Liver (tissue), 3 donors: ENCODE results near the gene TUBB1.

ENCODE experiments used
- EGR1 ChIP-seq, 2 donors: IDR thresholded peaks; 2 replicates each; pipeline ENCODE4 v1.6.1; 2016 to 2018; ENCODE audit warnings: antibody characterized with exemption in 2 of 2, low read depth in 2 of 2
- HNF4G ChIP-seq: IDR thresholded peaks from 2 replicates; pipeline ENCODE4 v1.6.1; 2016; ENCODE audit warnings: antibody characterized with exemption
- JUND ChIP-seq, 2 donors: IDR thresholded peaks; 2 replicates each; pipeline ENCODE4 v1.6.1; 2016; ENCODE audit warnings: antibody characterized with exemption in 2 of 2
- RXRA ChIP-seq, 2 donors: IDR thresholded peaks; 2 replicates each; pipeline ENCODE4 v1.6.1; 2017 to 2018; ENCODE audit warnings: antibody characterized with exemption in 2 of 2, mild to moderate bottlenecking in 1 of 2
- TAF1 ChIP-seq: conservative IDR thresholded peaks from 2 replicates; pipeline ENCODE4 v1.6.1; 2016; ENCODE audit warnings: antibody characterized with exemption, mild to moderate bottlenecking
- YY1 ChIP-seq: IDR thresholded peaks from 2 replicates; pipeline ENCODE4 v1.6.1; 2016; ENCODE audit warnings: antibody characterized with exemption, mild to moderate bottlenecking
- TF ChIP-seq, protein P1 (sequence below): IDR thresholded peaks from 2 replicates; pipeline ENCODE4 v1.6.1; 2016; ENCODE audit warnings: antibody characterized with exemption, mild to moderate bottlenecking
- TF ChIP-seq, protein P2 (sequence below): IDR thresholded peaks from 2 replicates; pipeline ENCODE4 v1.6.1; 2016; ENCODE audit warnings: antibody characterized with exemption
- TF ChIP-seq, protein P3 (sequence below): fragments of 150-350 bp; IDR thresholded peaks from 2 replicates; pipeline ENCODE4 v1.5.1; 2017; ENCODE audit warnings: improper control_type of control experiment, low read depth, low read length; ENCODE audit not compliant: missing input control
- TF ChIP-seq, protein P4 (sequence below): IDR thresholded peaks from 2 replicates; pipeline ENCODE4 v1.6.1; 2016; ENCODE audit warnings: antibody characterized with exemption
- donor health status: healthy.
- donor health status: healthy.

DNA sequence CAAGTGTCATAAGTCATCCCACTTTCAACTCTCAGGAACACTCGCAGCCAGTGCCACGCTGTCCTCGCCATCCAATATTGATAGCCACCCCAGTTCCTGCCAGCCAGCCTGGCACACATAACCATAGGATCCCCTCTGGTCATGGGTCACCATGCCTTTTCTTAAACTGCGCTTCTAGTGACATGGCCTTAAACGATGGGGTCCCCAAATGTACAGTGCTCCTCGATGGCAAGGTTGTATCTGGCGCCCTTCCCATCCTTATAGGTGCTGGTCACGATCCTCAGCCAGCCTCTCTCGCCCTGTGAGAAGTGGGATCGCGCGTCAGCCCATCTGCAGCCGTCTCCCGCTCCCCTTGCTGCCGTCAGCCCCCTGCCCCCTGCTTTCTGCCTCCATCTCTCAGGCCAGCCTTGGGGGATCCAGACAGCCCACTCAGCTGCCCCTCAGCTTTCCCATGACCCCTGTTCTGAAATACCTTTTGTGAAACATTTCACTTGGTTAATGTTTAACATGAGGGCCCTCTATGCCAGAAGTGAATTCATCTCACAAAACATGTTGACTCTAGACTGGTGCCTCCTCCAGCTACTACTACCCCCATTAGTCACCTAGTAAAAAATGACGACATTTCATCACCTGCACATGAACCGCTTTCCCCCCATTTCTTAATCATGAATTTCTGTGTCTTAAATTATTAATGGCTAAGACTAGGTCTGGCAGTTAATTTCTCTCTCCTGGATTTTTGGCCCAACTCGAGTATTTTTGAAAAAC, 23.6 kb upstream of the TUBB1 start:
- TF ChIP-seq, protein P1, sequence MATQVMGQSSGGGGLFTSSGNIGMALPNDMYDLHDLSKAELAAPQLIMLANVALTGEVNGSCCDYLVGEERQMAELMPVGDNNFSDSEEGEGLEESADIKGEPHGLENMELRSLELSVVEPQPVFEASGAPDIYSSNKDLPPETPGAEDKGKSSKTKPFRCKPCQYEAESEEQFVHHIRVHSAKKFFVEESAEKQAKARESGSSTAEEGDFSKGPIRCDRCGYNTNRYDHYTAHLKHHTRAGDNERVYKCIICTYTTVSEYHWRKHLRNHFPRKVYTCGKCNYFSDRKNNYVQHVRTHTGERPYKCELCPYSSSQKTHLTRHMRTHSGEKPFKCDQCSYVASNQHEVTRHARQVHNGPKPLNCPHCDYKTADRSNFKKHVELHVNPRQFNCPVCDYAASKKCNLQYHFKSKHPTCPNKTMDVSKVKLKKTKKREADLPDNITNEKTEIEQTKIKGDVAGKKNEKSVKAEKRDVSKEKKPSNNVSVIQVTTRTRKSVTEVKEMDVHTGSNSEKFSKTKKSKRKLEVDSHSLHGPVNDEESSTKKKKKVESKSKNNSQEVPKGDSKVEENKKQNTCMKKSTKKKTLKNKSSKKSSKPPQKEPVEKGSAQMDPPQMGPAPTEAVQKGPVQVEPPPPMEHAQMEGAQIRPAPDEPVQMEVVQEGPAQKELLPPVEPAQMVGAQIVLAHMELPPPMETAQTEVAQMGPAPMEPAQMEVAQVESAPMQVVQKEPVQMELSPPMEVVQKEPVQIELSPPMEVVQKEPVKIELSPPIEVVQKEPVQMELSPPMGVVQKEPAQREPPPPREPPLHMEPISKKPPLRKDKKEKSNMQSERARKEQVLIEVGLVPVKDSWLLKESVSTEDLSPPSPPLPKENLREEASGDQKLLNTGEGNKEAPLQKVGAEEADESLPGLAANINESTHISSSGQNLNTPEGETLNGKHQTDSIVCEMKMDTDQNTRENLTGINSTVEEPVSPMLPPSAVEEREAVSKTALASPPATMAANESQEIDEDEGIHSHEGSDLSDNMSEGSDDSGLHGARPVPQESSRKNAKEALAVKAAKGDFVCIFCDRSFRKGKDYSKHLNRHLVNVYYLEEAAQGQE, result peak; percentile 27
- TF ChIP-seq EGR1 (IDR thresholded peaks at IDR 0.05; ENCODE audit: low read depth in 2 of 2), result no peak
- TF ChIP-seq, protein P2, sequence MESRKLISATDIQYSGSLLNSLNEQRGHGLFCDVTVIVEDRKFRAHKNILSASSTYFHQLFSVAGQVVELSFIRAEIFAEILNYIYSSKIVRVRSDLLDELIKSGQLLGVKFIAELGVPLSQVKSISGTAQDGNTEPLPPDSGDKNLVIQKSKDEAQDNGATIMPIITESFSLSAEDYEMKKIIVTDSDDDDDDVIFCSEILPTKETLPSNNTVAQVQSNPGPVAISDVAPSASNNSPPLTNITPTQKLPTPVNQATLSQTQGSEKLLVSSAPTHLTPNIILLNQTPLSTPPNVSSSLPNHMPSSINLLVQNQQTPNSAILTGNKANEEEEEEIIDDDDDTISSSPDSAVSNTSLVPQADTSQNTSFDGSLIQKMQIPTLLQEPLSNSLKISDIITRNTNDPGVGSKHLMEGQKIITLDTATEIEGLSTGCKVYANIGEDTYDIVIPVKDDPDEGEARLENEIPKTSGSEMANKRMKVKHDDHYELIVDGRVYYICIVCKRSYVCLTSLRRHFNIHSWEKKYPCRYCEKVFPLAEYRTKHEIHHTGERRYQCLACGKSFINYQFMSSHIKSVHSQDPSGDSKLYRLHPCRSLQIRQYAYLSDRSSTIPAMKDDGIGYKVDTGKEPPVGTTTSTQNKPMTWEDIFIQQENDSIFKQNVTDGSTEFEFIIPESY, result no peak
- TF ChIP-seq JUND (IDR thresholded peaks at IDR 0.05), result peak; percentile 62 to 86
- TF ChIP-seq, protein P3, sequence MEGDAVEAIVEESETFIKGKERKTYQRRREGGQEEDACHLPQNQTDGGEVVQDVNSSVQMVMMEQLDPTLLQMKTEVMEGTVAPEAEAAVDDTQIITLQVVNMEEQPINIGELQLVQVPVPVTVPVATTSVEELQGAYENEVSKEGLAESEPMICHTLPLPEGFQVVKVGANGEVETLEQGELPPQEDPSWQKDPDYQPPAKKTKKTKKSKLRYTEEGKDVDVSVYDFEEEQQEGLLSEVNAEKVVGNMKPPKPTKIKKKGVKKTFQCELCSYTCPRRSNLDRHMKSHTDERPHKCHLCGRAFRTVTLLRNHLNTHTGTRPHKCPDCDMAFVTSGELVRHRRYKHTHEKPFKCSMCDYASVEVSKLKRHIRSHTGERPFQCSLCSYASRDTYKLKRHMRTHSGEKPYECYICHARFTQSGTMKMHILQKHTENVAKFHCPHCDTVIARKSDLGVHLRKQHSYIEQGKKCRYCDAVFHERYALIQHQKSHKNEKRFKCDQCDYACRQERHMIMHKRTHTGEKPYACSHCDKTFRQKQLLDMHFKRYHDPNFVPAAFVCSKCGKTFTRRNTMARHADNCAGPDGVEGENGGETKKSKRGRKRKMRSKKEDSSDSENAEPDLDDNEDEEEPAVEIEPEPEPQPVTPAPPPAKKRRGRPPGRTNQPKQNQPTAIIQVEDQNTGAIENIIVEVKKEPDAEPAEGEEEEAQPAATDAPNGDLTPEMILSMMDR, result no peak
- TF ChIP-seq TAF1, result no peak
- no peak for TF ChIP-seq YY1
- TF ChIP-seq HNF4G, result no peak
- TF ChIP-seq, protein P4, sequence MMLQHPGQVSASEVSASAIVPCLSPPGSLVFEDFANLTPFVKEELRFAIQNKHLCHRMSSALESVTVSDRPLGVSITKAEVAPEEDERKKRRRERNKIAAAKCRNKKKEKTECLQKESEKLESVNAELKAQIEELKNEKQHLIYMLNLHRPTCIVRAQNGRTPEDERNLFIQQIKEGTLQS, result peak; percentile 70
- peak; percentile 47 to 83 for TF ChIP-seq RXRA (IDR thresholded peaks at IDR 0.05)
